GM21447 (cell line): ENCODE measurements around the gene UBE2I.

ENCODE experiments used
- ATAC-seq: cut with Tn5 transposase; IDR thresholded peaks from one replicate; pipeline ENCODE4 v1.9.1; 2021; ENCODE audit not compliant: unreplicated experiment

The UBE2I gene

DNA sequence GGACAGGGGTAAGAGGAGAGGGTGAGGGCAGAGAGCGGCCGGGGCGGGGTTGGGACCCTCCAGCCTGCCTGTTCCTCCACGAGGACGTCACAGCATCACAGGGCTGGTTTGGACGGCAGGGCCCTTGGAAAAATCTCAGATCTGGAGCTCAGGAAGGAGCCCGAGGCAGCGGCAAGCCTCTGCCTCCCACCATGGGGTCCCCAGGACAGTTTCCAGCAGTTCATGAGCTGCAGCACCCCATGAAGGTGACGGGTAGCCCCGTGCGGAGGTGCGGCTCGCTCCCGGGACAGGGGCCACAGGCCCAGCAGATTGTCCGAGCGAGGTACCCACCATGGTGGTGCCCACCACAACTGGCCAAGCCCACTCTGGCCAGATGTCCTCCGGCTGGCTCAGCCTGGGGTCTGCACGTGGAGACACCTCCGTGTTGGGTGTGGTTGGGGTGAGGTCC is 32.3 kb upstream of the UBE2I start:
- ATAC-seq: no peak

DNA sequence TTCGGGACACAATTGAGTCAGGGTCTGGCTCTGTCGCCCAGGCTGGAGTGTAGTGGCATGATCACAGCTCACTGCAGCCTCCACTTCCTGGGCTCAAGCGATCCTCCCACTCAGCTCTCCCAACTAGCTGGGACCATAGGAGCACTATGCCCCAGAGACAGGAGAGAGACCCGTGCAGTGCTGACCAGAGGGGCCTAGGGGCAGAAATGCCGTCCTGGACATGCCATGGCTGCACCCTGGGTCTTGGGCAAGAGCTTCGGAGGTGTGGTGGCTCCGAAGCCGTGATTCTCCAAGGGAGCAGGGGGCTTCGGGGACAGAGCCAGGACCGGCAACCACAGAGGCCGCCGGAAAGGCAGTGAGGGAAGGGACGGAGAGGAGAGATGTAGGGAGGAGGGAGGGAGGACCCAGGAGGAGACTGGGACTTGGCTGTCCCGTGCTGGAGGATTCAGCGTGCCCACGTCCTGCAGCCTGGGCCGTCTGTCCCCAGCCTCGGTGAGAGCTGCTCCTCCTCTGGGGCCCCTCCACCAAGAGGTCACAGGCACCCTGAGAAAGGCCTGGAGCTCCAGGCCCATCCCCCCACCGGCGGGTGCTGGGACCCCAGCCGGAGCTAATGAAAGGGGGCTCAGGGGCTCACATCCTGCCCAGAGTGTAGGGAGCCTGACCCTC is 31.7 kb upstream of the UBE2I start:
- no peak for ATAC-seq

DNA sequence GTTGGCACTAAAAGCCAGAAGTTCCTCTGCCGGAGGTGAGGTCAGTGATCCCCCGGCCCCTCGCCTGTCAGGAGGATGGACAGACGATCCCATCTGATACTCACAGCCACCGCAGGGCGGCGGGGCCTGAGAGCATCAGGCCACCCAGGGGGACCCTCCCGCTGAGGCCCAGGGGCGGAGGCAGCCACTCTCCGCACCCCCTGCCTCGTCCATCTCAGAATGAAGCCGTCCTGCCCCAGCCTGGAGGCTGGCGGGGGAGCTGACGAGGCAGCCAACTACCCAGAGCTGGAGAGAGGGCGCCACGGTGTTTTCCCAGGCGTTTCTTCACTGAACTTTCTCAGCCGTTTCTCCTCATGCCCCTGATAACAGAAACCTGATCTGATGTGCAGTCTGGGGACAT is 31.0 kb upstream of the UBE2I start:
- no peak for ATAC-seq

- ATAC-seq: no peak
Observed at GRCh38 chr16:1279081-1279944, 30.1 kb upstream of the UBE2I start.

GRCh38 chr16:1279945-1280589 is 29.4 kb upstream of the UBE2I start:
- ATAC-seq: no peak

- ATAC-seq: no peak
Observed at GRCh38 chr16:1280783-1281182, 28.7 kb upstream of the UBE2I start.

GRCh38 chr16:1281517-1281916 is 27.9 kb upstream of the UBE2I start:
- ATAC-seq: no peak

- ATAC-seq: no peak
Observed at GRCh38 chr16:1282324-1282973, 27.0 kb upstream of the UBE2I start.

DNA sequence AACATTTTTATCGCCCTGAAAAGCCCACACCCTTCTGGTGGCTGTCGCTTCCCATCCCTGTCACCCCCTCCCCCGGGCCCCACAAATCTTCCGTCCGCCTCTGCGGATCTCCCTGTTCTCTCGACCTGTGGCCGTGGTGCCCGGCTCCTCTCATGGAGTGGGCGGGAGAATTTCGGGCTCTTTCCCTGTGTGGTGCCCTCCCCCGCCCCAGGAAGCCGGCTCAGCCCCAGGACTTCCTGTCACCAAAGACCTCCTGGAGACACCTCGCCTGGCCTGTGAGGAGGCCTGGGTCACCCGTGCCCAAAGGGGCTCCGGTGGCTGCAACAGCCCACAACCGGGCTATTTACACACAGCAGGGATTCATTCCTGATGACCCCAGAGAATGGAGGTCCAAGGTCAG is 26.1 kb upstream of the UBE2I start:
- no peak for ATAC-seq

DNA sequence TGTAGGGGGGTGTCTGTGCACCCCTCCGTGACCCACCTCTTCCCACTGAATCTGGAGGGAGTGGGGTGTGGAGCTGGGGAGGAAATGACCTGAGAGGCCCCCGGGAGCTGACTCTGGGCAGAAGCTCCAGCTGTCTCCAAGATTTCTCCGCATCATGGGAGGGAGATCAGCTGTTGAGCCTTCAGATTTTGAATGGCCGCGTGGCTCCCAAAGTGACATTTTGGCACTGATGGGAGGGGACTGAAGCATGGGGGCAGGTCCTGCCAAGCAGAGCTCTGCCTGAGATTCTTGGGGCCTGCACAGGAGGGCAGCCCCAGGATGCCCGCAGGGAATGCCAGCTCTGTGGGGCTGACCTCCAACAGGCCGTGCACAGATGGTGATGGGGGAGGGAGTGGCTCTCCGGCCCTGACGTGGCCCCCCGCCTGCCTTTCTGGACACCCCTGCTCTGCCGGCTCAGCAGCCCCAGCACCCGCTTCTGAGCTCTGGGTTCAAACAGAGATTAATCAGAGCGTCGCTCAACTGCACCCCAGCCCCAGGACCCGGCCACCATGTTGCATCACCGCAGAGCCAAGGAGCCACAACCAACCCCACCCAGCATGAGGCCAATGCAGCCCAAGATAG is 25.3 kb upstream of the UBE2I start:
- no peak for ATAC-seq

GRCh38 chr16:1285669-1286512 is 23.5 kb upstream of the UBE2I start:
- ATAC-seq: no peak

DNA sequence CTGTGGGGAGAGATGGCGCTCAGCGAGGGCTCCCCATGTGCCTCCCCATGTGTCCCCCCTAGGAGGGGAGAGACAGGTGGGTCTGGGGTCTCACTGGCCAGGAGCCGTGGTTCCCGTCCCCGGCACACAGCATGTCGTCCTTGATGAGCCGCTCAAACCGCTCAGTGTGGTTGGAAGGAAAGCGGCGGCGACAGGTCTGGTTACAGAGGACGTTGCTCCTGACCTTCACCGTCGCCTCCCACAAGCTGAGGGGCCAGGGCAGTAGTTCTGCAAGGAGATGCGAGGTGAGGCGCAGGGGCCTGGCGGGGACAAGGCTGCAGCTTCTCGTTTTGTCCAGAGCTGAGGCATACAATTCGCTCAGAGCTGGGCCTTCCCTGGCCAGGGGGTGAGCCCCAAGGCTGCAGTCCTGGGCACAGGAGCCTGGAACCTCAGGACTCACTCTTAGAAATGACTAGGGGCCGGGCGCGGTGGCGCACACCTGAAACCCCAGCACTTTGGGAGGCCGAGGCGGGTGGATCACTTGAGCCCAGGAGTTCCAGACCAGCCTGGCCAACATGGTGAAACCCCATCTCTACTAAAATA is 22.8 kb upstream of the UBE2I start:
- ATAC-seq: no peak

- ATAC-seq: no peak
Observed at GRCh38 chr16:1287982-1288670, 21.3 kb upstream of the UBE2I start.

DNA sequence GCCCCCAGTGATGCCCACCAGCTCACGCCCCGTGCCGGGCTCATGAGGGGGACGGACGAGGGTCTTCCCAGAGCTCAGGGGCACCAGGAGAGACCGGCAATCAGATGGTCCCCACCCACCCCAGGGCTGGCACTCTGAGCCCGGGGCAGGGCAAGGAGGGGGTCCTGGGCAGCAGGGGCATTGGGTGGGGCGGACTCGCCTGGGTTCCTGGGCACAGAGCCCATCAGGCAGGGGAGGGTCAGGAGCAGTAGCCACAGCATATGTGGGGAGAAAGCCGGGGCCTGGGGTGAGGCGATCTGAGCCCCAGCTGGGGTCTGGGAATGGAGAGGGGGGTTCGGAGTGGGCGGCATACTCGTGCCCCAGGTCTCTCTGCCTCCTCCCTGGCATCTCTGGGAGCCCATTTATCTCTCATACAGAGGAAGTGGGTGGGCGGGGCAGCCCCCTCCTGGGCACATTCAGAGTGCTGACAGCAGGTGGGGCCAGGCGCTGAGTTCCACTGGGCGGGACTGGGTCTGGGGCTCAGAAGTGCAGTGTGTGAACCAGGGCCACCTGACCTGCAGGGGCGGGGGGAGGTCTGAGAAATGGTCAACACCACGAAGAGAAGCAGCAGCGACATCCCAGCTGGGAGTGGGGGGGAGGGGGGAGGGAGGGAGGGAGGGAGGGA is 20.5 kb upstream of the UBE2I start:
- ATAC-seq: no peak

DNA sequence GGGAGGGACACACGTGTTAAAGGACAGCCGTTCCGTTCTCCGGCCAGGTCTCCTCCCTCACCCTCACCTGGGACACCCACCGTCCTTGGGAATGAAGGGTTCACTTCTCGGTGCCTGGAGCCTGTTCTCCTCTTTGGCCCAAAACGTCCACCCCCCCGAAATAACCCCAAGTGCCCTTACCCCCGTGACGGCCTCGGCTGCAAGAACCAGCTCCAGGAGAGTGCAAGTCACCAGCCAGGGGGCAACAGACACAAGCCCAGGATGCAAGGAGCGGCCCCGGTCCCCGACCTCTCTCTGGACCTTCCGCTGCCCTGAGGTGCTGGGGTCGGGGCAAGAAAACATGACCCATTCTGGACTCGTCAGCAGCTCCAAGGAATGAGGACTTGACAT is 20.0 kb upstream of the UBE2I start:
- no peak for ATAC-seq

DNA sequence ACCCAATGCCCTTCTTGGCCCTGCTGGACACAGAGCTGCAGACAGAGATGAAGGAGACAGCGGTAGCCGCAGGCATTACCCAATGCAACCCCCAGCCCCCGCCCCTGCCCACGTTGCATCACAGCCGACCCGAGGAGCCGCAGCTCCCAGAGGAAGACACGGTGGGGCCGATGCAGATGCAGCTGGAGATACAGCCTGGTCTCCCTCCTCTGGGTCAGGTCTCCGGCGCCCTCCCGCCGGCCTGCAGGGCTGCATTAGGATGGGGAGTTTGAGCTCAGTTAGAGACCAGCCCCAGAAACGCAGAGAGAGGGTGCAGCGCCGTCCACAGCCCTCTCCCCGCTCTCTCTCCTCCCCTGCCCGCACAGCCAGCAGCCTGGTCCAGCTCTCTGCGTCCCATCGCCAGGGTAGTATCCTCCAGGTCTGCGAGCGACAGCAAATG is 19.4 kb upstream of the UBE2I start:
- ATAC-seq: no peak

DNA sequence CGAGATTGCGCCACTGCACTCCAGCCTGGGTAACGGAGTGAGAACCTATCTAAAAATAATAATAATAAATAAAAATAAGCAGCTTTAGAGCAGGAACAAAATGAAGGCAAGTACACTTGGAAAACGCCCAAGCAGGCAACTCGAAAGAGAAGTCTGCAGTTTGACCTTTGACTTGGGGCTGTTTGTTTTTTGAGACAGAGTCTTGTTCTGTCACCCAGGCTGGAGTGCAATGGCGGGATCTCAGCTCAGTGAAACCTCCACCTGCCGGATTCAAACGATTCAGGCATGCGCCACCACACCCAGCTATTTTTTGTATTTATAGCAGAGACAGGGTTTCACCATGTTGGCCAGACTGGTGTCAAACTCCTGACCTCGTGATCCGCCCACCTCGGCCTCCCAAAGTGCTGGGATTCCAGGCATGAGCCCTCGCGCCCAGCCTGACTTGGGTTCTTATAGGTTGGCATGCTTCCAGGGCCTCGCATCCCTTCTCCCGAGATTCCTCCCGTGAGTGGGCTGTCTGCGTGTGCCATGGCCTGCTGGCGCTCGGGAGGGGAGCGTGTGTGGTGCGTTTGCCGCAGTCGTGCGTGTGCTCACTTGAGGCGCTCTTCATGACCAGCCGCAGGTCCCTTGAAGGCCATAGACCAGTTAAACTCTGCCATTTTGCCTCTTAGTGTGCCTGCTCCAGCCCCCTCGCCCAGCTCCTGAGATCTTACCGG is 18.4 kb upstream of the UBE2I start:
- ATAC-seq: no peak

DNA sequence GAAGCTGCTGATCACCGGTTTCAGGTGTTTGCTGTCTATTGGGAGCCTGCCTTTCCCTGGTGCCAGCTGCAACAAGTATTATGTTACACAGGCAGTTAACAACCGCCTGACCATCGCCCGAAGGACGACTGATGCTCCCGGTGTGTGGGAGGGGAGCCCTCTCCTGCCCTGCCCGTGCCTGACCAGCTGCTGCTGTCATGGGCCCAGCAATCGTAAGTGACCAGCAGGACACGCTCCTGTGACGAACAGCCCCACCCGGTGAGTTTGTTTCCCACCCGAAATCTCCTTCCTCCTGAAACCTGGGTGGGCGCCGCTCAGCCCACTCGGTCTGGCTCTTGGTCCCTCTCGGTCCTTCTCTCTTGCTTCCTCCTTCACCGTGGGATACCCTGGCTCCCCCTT is 17.9 kb upstream of the UBE2I start:
- no peak for ATAC-seq
